ENCODE data around the gene TGFBR3L. TPM values are rescaled to one million over a fixed set of nuclear protein-coding genes. Genes with fewer than 3 reads are reported as not detected.

The TGFBR3L gene
- polyA plus RNA-seq, 1 donor (not counting 4 experiments of a cell fraction or from before 2014, with no cell fraction given): 0.28 TPM

DNA sequence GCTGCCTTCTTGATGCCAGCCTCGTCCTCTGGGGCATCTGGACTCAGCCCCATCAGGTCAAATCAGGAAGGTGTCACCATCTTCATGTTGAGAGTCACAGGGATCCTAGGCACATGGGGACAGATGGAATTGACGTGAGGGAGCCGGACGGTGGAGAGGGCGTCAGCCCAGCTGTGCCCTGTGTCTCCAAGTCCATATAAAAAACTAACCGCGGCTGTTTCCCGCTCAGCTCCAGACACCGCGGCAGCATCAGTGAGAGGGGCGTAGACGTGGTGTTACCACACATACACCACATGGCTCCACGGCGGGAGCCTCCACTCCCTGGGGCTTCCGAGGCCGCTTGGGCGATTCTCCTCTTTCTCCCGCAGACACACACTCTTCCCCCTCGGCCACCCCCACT lies 34.8 kb upstream of the TGFBR3L start:
- Histone ChIP-seq H3K27ac (ENCODE audit: control insufficient read depth, insufficient read depth, low read length) (no peak overlapping the region), H2AFZ (ENCODE audit: control insufficient read depth, low read length) (no peak overlapping the region), H3K9ac (ENCODE audit: control insufficient read depth, extremely low read depth, insufficient read depth, low read length) (no peak overlapping the region), H3K9me1 (ENCODE audit: control insufficient read depth, extremely low read depth, insufficient read depth, low read length) (no peaks in the 10 kb centered on the region), H3K27me3 (ENCODE audit: control insufficient read depth, extremely low read depth, insufficient read depth, low read length) (peaks cover 12% of the 10 kb centered on the region), H3K4me2 (ENCODE audit: control insufficient read depth, extremely low read depth, insufficient read depth, low read depth, low read length) (no peak overlapping the region), H4K20me1 (ENCODE audit: control insufficient read depth, extremely low read depth, insufficient read depth, low read length) (no peaks in the 10 kb centered on the region), H3K79me2 (ENCODE audit: control insufficient read depth, insufficient read depth, low read length) (no peaks in the 10 kb centered on the region), H3K4me3 (ENCODE audit: control insufficient read depth in 2 of 3, extremely low read depth in 1 of 3, insufficient read depth in 2 of 3, low read depth in 1 of 3, low read length in 3 of 3) (no peak overlapping the region), H3K9me3 (ENCODE audit: control insufficient read depth, low read depth, low read length) (no peaks in the 10 kb centered on the region), H3K36me3 (ENCODE audit: control insufficient read depth in 2 of 2, extremely low read depth in 1 of 2, insufficient read depth in 2 of 2, low read length in 2 of 2) (no peaks in the 10 kb centered on the region), H3K4me1 (ENCODE audit: control insufficient read depth, extremely low read depth, insufficient read depth, low read length) (no peaks in the 10 kb centered on the region)
- TF ChIP-seq, protein P1, sequence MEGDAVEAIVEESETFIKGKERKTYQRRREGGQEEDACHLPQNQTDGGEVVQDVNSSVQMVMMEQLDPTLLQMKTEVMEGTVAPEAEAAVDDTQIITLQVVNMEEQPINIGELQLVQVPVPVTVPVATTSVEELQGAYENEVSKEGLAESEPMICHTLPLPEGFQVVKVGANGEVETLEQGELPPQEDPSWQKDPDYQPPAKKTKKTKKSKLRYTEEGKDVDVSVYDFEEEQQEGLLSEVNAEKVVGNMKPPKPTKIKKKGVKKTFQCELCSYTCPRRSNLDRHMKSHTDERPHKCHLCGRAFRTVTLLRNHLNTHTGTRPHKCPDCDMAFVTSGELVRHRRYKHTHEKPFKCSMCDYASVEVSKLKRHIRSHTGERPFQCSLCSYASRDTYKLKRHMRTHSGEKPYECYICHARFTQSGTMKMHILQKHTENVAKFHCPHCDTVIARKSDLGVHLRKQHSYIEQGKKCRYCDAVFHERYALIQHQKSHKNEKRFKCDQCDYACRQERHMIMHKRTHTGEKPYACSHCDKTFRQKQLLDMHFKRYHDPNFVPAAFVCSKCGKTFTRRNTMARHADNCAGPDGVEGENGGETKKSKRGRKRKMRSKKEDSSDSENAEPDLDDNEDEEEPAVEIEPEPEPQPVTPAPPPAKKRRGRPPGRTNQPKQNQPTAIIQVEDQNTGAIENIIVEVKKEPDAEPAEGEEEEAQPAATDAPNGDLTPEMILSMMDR (optimal IDR thresholded peaks at IDR 0.05 in 1 of 3, IDR thresholded peaks at IDR 0.05 in 1 of 3, conservative IDR thresholded peaks at IDR 0.05 in 1 of 3; ENCODE audit: extremely low read depth in 1 of 3, insufficient read depth in 2 of 3, low read length in 3 of 3): no peak
- no peak for TF ChIP-seq EZH2 (IDR thresholded peaks at IDR 0.05; ENCODE audit: low read length)
- dilution Hi-C loops (cut with MboI; ENCODE audit: extremely low pct_ligation_motif_present, low sequenced_read_pairs): no loop called here
- DNase-seq (ENCODE audit: low read depth, low spot score) (no peak), FAIRE-seq (no peak)

DNA sequence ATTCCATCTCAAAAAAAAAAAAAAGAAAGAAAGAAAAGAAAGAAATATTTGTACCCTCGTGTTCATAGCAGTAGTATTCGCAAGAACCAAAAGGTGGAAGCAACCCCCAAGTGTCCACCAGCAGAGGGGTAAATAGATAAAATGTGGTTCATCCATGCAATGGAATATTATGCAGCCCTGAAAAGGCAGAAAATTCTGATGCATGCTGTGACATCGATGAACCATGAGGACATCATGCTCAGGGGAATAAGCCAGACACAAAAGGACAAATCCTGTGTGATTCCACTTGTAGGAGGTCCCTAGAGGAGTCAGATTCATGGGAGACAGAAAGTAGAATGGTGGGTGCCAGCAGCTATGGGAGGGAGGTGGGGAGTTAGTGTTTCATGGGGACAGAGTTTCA lies 32.7 kb upstream of the TGFBR3L start:
- Histone ChIP-seq H3K9me1 (ENCODE audit: control insufficient read depth, extremely low read depth, insufficient read depth, low read length) (no peaks in the 10 kb centered on the region), H3K9me3 (ENCODE audit: control insufficient read depth, low read depth, low read length) (no peaks in the 10 kb centered on the region), H4K20me1 (ENCODE audit: control insufficient read depth, extremely low read depth, insufficient read depth, low read length) (no peaks in the 10 kb centered on the region), H3K4me3 (ENCODE audit: control insufficient read depth in 2 of 3, extremely low read depth in 1 of 3, insufficient read depth in 2 of 3, low read depth in 1 of 3, low read length in 3 of 3) (no peak overlapping the region), H3K9ac (ENCODE audit: control insufficient read depth, extremely low read depth, insufficient read depth, low read length) (no peak overlapping the region), H3K79me2 (ENCODE audit: control insufficient read depth, insufficient read depth, low read length) (no peaks in the 10 kb centered on the region), H3K36me3 (ENCODE audit: control insufficient read depth in 2 of 2, extremely low read depth in 1 of 2, insufficient read depth in 2 of 2, low read length in 2 of 2) (no peaks in the 10 kb centered on the region), H3K4me2 (ENCODE audit: control insufficient read depth, extremely low read depth, insufficient read depth, low read depth, low read length) (no peak overlapping the region), H3K4me1 (ENCODE audit: control insufficient read depth, extremely low read depth, insufficient read depth, low read length) (no peaks in the 10 kb centered on the region), H3K27me3 (ENCODE audit: control insufficient read depth, extremely low read depth, insufficient read depth, low read length) (no peaks in the 10 kb centered on the region), H2AFZ (ENCODE audit: control insufficient read depth, low read length) (no peak overlapping the region), H3K27ac (ENCODE audit: control insufficient read depth, insufficient read depth, low read length) (no peak overlapping the region)
- dilution Hi-C loops (cut with MboI; ENCODE audit: extremely low pct_ligation_motif_present, low sequenced_read_pairs): no loop called here
- no peak for FAIRE-seq
- no peak for DNase-seq (ENCODE audit: low read depth, low spot score)
- TF ChIP-seq, protein P1 (optimal IDR thresholded peaks at IDR 0.05 in 1 of 3, IDR thresholded peaks at IDR 0.05 in 1 of 3, conservative IDR thresholded peaks at IDR 0.05 in 1 of 3; ENCODE audit: extremely low read depth in 1 of 3, insufficient read depth in 2 of 3, low read length in 3 of 3): no peak
- no peak for TF ChIP-seq EZH2 (IDR thresholded peaks at IDR 0.05; ENCODE audit: low read length)

Data from keratinocyte (primary cell).